Activated CD8-positive, alpha-beta memory T cell treated with anti-CD3 and anti-CD28 coated beads for 48 hours (primary cell): Measurements from ENCODE around the gene TNRC18.
"Not testable (repeated sequence)": the region's sequence is repeated elsewhere in the genome, so short reads cannot be mapped to it uniquely, and the experiment has no call there.

Source experiments
- DNase-seq, 3 experiments: peaks; one replicate each; pipeline ENCODE4 v3.0.0-alpha.2; 2020; ENCODE audit warnings: low read depth in 2 of 3, low spot score in 2 of 3

Gene TNRC18

DNA sequence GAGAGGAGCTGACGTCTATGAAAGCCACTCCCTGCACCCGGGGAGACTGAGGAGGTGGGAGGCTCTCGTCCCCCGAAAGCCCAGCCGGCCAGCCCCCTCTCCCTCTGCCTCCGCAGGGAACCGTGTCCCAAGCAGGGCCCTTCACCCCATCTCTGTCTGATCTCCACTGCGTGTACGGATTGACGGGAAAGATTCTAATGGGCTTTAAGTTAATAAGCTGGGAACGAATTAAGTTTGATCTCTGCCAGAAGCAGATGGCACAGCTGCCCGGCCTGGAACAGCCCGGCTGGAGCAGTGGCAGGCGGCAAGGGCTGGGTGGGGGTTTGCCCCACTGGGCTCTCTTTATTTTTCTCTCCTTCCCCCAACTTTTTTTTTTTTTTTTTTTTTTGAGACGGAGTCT is 147.0 kb downstream of the TNRC18 start:
- DNase-seq: no peak

GRCh38 chr7:5276123-5276522 is 147.5 kb downstream of the TNRC18 start:
- DNase-seq: not testable (repeated sequence)

DNA sequence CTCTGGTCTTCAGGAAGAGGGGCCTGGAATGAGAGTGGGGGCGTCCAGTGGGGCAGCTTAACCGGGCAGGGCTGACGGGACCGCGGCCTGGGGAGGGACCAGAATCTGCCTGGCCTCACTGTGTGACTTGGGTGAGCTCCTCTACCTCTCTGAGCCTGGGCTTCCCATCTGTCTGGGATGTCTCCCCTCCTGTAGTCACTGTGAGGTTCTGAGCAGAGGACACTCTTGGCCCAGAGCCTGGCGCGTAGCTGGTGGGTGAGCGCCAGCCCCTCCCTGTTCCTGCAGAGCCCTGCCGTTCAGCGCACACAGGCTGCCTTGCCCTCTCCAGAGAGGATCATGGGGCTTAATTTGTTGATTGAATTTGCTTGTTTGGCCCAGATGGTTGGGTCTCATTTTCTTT is 148.1 kb downstream of the TNRC18 start:
- not testable (repeated sequence) for DNase-seq

- not testable (repeated sequence) for DNase-seq
Measured at GRCh38 chr7:5274985-5275431, 148.6 kb downstream of the TNRC18 start.

GRCh38 chr7:5274441-5274840 is 149.2 kb downstream of the TNRC18 start:
- DNase-seq: no peak

GRCh38 chr7:5273831-5274405 is 149.7 kb downstream of the TNRC18 start:
- not testable (repeated sequence) for DNase-seq

DNA sequence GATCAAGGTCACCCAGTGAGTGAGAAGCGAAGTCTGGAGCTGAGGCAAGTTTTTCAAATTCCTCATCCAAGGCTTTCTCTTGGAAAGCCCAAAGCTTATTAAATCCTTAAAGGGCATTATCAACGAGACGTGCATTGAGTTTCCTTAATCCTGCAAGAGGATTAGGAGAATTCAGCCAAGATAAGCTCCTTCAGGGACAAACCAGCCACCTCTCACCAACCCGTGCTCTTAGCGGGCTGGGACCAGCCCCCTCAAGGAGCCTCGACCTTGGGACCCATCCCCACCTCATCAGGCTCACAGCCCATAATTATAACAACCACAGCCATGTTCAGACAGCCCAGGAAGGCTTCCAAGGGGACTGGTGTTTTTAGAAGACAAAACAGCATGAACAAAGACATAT is 152.8 kb downstream of the TNRC18 start:
- DNase-seq: no peak

DNA sequence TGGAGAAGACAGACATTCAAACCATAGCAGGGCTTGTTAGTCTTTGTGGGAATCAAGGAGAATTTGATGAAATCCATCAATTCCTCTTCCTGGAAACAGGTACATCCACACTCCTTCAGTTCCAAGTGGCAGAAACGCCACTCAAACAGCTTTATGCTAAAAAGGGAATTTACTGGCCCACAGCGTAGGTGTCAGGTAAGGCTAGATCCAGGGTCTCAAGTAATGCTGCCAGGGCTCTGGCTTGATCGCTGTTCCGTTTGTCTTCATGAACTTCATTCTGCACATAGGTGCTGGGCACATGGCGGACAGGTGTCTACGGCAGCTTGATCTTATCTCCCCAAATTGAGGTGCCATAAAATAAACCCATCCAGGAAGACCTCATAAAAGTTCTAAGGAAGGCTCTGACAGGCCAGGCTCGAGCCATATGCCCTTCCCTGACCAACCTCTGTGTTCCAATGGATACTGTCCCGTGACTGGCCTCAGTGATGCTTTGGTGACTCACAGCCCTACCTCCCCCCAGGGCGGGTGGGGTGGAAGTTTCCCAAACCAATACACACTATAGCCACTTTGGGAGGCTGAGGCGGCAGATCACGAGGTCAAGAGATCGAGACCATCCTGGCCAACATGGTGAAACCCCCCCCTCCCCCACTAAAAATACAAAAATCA is 153.5 kb downstream of the TNRC18 start:
- not testable (repeated sequence) for DNase-seq

DNA sequence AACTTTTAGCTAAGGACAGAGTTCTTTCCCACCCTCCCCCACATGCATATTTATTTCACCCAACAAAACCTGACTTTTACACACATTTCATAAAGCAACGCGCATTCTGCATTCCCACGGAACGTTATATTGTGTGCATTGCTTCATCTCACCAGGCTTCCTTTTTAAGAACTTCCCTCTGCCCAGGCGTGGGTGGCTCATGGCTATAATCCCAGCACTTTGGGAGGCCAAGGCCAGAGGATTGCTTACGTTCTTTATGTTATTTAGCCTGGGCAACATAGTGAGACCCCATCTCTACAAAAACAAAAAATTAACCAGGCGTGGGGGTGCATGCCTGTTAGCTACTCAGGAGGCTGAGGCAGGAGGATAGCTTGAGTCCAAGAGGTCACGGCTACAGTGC is 155.8 kb downstream of the TNRC18 start:
- not testable (repeated sequence) for DNase-seq

GRCh38 chr7:5266191-5267028 is 157.2 kb downstream of the TNRC18 start:
- no peak for DNase-seq

- no peak for DNase-seq
Measured at GRCh38 chr7:5265320-5266190, 158.1 kb downstream of the TNRC18 start.

DNA sequence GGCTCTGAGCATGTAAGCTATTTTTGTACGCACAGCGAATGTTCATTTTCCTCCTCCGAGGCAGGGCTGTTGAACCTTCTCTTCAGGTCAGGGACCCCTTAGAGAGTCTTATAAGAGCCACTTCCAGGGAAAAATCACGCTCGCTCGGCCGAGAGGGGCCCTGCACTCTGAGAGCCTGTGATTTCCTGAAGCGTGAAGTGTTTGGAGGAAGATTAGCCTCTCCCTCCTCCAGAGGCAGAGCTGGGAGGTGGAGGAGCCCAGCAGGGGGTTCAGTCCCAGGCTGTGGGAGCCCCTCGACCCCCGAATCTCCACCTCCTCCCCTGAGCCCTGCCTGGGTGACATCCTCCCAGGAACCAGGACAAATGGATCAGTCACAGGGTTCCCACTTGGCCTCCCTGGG is 160.6 kb downstream of the TNRC18 start:
- not testable (repeated sequence) for DNase-seq

DNA sequence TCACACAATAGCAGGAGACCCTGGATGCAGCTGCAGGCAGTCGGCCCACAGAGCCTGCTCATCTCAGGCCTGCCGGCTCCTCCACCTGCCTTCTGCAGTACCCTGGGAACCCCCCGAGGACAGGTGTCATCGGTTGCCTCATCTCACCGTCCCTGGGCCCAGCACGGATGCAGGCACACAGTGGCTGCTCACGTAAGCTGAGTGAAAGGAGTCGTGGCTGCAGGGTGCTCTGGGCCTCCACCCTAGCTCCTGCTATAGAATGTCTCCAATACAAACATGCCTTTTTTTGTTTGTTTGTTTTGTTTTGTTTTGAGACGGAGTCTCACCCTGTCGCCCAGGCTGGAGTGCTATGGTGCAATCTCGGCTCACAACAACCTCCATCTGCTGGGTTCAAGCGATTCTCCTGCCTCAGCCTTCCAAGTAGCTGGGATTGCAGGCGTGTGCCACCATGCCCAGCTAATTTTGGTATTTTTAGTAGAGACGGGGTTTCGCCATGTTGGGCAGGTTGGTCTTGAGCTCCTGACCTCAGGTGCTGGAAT is 163.0 kb downstream of the TNRC18 start:
- DNase-seq: not testable (repeated sequence)
